CD14-positive monocyte (primary cell): ENCODE measurements around the gene TRIP6. TPM values are rescaled to one million over a fixed set of nuclear protein-coding genes. Genes with fewer than 3 reads are reported as not detected.
"Not testable (repeated sequence)": the region's sequence is repeated elsewhere in the genome, so short reads cannot be mapped to it uniquely, and the experiment has no call there.

ENCODE experiments used
- DNase-seq, 3 donors: peaks; one replicate each; pipeline ENCODE4 v3.0.0-alpha.2; 2011 to 2022
- H2AFZ ChIP-seq: 2 replicates; pipeline ENCODE4 v1.6.0; 2012; ENCODE audit warnings: mild to moderate bottlenecking, low read depth, low read length, inconsistent platforms; ENCODE audit not compliant: insufficient read depth, poor library complexity, severe bottlenecking
- H3K27ac ChIP-seq, 2 donors: 1 replicate in 1 of 2; 2 replicates in 1 of 2; pipeline ENCODE4 v1.5.1; 2012 to 2013; ENCODE audit warnings: low read length in 2 of 2, control low read depth in 1 of 2, inconsistent platforms in 1 of 2, low read depth in 1 of 2, mild to moderate bottlenecking in 1 of 2
- H3K27me3 ChIP-seq, 2 donors: one replicate each; pipeline versions ENCODE4 v1.6.0 to v1.6.1; 2011 to 2013; ENCODE audit warnings: low read length in 2 of 2; ENCODE audit not compliant: control insufficient read depth in 2 of 2, insufficient read depth in 2 of 2
- H3K36me3 ChIP-seq, 2 donors: replicated peaks in 1 of 2; 1 replicate in 1 of 2; 2 replicates in 1 of 2; pipeline versions ENCODE4 v1.5.1 to v1.6.1; 2012 to 2013; ENCODE audit warnings: low read length in 2 of 2, control low read depth in 1 of 2, inconsistent platforms in 1 of 2, mild to moderate bottlenecking in 1 of 2; ENCODE audit not compliant: insufficient read depth in 2 of 2, control insufficient read depth in 1 of 2
- H3K4me1 ChIP-seq, 2 donors: 1 replicate in 1 of 2; 2 replicates in 1 of 2; pipeline versions ENCODE4 v1.5.1 to v1.6.1; 2012 to 2013; ENCODE audit warnings: low read length in 2 of 2, control low read depth in 1 of 2, inconsistent platforms in 1 of 2, mild to moderate bottlenecking in 1 of 2, moderate library complexity in 1 of 2; ENCODE audit not compliant: insufficient read depth in 2 of 2, control insufficient read depth in 1 of 2
- H3K4me2 ChIP-seq: replicated peaks from 2 replicates; pipeline ENCODE3; 2012; ENCODE audit warnings: low read length, moderate library complexity, mild to moderate bottlenecking; ENCODE audit not compliant: poor library complexity, severe bottlenecking; ENCODE audit errors: extremely low read depth
- H3K4me3 ChIP-seq, 3 experiments: fragments of 200-600 bp in 1 of 3; sonication (generic) in 1 of 3; replicated peaks in 1 of 3; 1 replicate in 2 of 3; 2 replicates in 1 of 3; pipeline ENCODE4 v1.5.1; 2011 to 2013; ENCODE audit warnings: low read length in 3 of 3, mild to moderate bottlenecking in 3 of 3, control low read depth in 2 of 3, low read depth in 2 of 3, inconsistent platforms in 1 of 3, moderate library complexity in 1 of 3
- H3K79me2 ChIP-seq: 2 replicates; pipeline ENCODE4 v1.6.0; 2012; ENCODE audit warnings: mild to moderate bottlenecking, control low read depth, inconsistent platforms, low read length, moderate library complexity; ENCODE audit not compliant: insufficient read depth
- H3K9ac ChIP-seq: 2 replicates; pipeline ENCODE4 v1.6.0; 2017; ENCODE audit warnings: low read length, mild to moderate bottlenecking; ENCODE audit not compliant: insufficient read depth, poor library complexity, severe bottlenecking
- H3K9me3 ChIP-seq, 2 donors: replicated peaks in 1 of 2; 1 replicate in 1 of 2; 2 replicates in 1 of 2; pipeline versions ENCODE4 v1.5.1 to v1.6.1; 2012 to 2013; ENCODE audit warnings: low read length in 2 of 2, control low read depth in 1 of 2; ENCODE audit not compliant: control insufficient read depth in 1 of 2, insufficient read depth in 1 of 2
- H4K20me1 ChIP-seq: 2 replicates; pipeline ENCODE4 v1.6.0; 2012; ENCODE audit warnings: mild to moderate bottlenecking, low read length, control low read depth, moderate library complexity; ENCODE audit not compliant: insufficient read depth
- H3K27ac Mint-ChIP-seq, 7 donors: one replicate each; pipeline ENCODE4 v1.8.0; 2020; ENCODE audit warnings: mild to moderate bottlenecking in 7 of 7, mixed read lengths in 7 of 7, moderate library complexity in 6 of 7, inconsistent platforms in 2 of 7
- H3K27me3 Mint-ChIP-seq, 3 donors: one replicate each; pipeline ENCODE4 v1.8.0; 2021 to 2022; ENCODE audit warnings: low read depth in 3 of 3, mild to moderate bottlenecking in 3 of 3, mixed read lengths in 3 of 3, moderate library complexity in 3 of 3, inconsistent platforms in 1 of 3
- H3K36me3 Mint-ChIP-seq, 2 donors: one replicate each; pipeline ENCODE4 v1.8.0; 2020; ENCODE audit warnings: mixed read lengths in 2 of 2, inconsistent platforms in 1 of 2, mild to moderate bottlenecking in 1 of 2
- H3K4me1 Mint-ChIP-seq: one replicate; pipeline ENCODE4 v1.8.0; 2020; ENCODE audit warnings: mild to moderate bottlenecking, mixed read lengths
- H3K4me3 Mint-ChIP-seq, 2 donors: one replicate each; pipeline ENCODE4 v1.8.0; 2020; ENCODE audit warnings: mild to moderate bottlenecking in 2 of 2, mixed read lengths in 2 of 2, moderate library complexity in 1 of 2
- H3K9me3 Mint-ChIP-seq, 7 donors: one replicate each; pipeline ENCODE4 v1.8.0; 2020 to 2022; ENCODE audit warnings: mixed read lengths in 7 of 7, mild to moderate bottlenecking in 6 of 7, moderate library complexity in 6 of 7, inconsistent platforms in 2 of 7
- CTCF ChIP-seq: fragments of 200-600 bp; IDR thresholded peaks from one replicate; pipeline ENCODE4 v1.8.0; 2022; ENCODE audit warnings: antibody characterized with exemption, mild to moderate bottlenecking
- WGBS: methylation state at CpG from one replicate; pipeline ENCODE4 v1.1.5; 2013; ENCODE audit warnings: missing lambda C conversion rate; ENCODE audit not compliant: insufficient coverage; 5-methylcytosine and 5-hydroxymethylcytosine counted together
- intact Hi-C, 2 donors: fragments of 100-400 bp; cut with micrococcal nuclease; formaldehyde crosslinking; loops; one replicate each; pipeline versions ENCODE4 v1.15.0 to v1.15.1; 2023
- polyA plus RNA-seq, 3 donors: library from polyadenylated mRNA; depleted of rRNA in 1 of 3; unstranded in 2 of 3; stranded (reverse) in 1 of 3; fragments of 300-500 nt in 2 of 3; fragments of >200 nt in 1 of 3; fragmentation: Illumina TruSeq in 2 of 3; gene quantifications; 1 replicate in 2 of 3; 2 replicates in 1 of 3; pipeline ENCODE4 v1.2.3, GENCODE V29; 2012 to 2021

The TRIP6 gene
- polyA plus RNA-seq, 3 donors = 1.9 to 5.9 (median 5.8) TPM

- Histone ChIP-seq H3K4me1 (peaks cover 14 to 25% of the 10 kb centered on the region in 2 donors), H3K4me3 (no peak overlapping the region), H3K27ac (no peak overlapping the region), H3K4me2 (no peak overlapping the region), H3K9ac (no peak overlapping the region), H2AFZ (no peak overlapping the region), H3K27me3 (no peaks in the 10 kb centered on the region), H3K79me2 (no peaks in the 10 kb centered on the region), H3K9me3 (no peaks in the 10 kb centered on the region), H4K20me1 (no peaks in the 10 kb centered on the region), H3K36me3 (no peaks in the 10 kb centered on the region)
- peaks cover 2 to 9% (median 3%) of the 10 kb centered on the region in 7 donors for H3K9me3 Mint-ChIP-seq
- H3K4me3 Mint-ChIP-seq = no peak overlapping the region
- H3K4me1 Mint-ChIP-seq = peaks cover 21% of the 10 kb centered on the region
- DNase-seq = no peak
- H3K27me3 Mint-ChIP-seq = peaks cover 4 to 9% (median 5%) of the 10 kb centered on the region in 3 donors
- 94% methylated on average over 2 of the region's 5 CpGs for WGBS
- intact Hi-C loops = no loop called here
- H3K36me3 Mint-ChIP-seq = no peaks in the 10 kb centered on the region
- TF ChIP-seq CTCF = no peak
- H3K27ac Mint-ChIP-seq = no peak overlapping the region
Measured at GRCh38 chr7:100908512-100908911, 41.3 kb downstream of the TRIP6 start.

DNA sequence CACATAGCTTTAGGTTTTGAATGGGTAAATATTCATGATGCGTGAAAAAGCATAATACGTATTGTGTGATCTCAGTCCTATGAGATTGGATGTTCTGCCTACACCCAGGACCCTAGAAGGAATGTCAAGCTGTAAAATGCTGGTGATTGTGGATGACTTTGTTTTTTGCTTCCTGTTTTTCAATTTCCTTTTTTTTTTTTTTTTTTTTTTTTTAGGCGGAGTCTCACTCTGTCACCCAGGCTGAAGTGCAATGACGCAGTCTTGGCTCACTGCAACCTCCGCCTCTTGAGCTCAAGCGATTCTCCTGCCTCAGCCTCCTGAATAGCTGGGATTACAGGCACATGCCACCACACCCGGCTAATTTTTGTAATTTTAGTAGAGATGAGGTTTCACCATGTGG, 43.3 kb downstream of the TRIP6 start:
- peaks cover 21 to 33% of the 10 kb centered on the region in 2 donors for H3K4me1 ChIP-seq
- H2AFZ ChIP-seq, H4K20me1 ChIP-seq, H3K27me3 Mint-ChIP-seq, H3K9me3 ChIP-seq, H3K4me3 ChIP-seq, H3K36me3 ChIP-seq, H3K27me3 ChIP-seq, H3K9ac ChIP-seq, intact Hi-C loops, H3K79me2 ChIP-seq, H3K36me3 Mint-ChIP-seq: not testable (repeated sequence)
- Mint-ChIP-seq H3K9me3 (peaks cover 2 to 11% (median 4%) of the 10 kb centered on the region in 7 donors), H3K4me1 (peaks cover 31% of the 10 kb centered on the region), H3K4me3 (peak overlapping the region in 1 of 2 donors; percentile 35), H3K27ac (peak overlapping the region; percentile 80 to 97 (median 94))
- peak; percentile 79 to 88 (median 79) for DNase-seq
- H3K27ac ChIP-seq = peak overlapping the region; percentile 73 to 84
- peak overlapping the region; percentile 11 for H3K4me2 ChIP-seq
- WGBS = 71% methylated on average over 1 of the region's 7 CpGs
